ENCODE measurements around the gene TCFL5.

The TCFL5 gene

DNA sequence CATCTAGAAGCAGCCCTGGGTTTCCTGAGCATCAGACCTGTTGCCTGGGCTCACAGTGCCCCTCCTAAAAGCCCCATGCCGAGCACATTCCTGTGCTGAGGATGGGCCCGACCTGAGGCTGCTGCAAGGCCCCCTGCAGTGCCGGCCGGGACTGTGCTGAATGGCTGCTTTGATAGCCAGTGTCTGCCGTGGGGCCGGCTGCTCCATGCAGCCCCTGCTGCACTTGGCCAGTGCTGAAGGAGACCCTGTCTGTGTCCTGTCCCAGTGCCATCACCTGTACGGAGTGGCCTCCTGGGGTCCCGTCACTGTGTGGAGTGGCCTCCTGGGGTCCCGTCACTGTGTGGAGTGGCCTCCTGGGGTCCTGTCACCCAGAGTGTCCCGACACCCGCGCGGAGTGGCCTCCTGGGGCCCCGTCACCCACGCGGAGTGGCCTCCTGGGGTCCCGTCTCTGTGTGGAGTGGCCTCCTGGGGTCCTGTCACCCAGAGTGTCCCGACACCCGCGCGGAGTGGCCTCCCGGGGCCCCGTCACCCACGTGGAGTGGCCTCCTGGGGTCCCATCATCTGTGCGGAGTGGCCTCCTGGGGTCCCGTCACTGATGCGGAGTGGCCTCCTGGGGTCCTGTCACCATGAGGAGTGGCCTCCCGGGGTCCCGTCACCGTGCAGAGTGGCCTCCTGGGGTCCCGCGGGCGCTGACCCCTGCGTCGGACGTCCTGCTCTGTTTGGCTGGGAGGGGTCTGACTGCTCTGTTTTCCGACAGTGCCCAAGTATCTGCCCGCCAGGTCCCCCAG, 37.7 kb downstream of the TCFL5 start:
- DNase-seq (ENCODE audit: low read depth, low spot score): no peak

DNA sequence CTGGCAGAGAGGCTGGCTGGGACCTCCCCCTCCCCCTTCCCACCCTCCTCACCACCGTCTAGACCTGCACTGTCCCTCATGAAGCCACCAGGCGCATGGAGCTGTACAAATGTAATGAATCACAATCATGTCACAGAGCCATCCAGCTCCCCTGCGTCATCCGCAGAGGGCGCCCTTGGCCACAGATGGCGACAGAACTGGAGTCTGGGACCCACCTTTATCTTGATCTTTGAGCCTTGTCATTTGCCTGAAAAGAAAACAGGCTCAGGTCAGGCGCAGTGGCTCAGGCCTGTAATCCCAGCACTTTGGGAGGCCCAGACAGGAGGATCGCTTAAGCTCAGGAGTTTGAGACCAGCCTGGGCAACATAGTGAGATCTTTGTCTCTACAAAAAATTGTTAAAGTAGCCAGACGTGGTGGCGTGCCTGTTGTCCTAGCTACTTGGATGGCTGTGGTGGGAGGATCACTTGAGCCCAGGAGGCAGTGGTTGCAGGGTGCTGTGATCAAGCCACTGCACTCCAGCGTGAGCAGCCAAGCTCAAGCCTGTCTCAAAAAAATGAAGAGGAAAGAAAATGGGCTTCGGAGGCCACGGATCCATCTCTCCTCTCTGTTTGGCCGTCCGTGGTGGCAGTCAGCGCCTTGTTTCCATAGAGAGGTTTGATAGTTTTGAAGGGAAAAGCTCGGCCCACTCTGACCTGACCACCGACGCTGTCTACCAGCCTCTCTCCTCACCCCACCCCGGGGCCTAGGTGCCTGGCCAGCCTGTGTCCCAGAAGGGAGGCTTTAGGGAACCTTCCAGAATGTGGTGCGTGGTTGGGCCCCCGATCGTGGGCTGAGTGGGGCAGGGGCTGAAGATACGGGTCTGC, 38.6 kb downstream of the TCFL5 start:
- DNase-seq (ENCODE audit: low read depth, low spot score): no peak

GRCh38 chr20:62822239-62822787, 39.3 kb downstream of the TCFL5 start:
- no peak for DNase-seq (ENCODE audit: low read depth, low spot score)

DNA sequence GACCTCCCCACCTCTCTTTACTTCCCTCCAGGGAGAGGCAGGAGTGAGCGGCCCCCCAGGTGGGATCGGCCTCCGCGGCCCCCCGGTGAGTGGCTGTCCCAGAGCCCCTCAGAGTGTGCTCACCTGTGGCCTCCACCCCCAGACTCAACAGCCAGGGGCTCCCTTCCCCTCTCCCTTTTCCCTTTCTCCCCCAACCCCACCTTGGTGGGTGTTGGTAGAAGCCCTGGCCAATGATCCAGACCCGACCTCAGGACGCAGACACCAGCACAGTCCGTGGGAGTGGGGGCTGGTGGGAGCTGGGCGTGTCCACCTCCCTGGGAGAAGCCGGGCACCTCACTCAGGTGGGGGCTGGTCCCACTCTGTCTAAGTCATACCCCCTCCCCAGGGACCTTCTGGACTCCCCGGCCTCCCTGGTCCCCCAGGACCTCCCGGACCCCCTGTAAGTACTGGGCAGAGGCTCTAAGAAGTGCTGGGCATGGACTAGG, 39.9 kb downstream of the TCFL5 start:
- DNase-seq (ENCODE audit: low read depth, low spot score): no peak

DNA sequence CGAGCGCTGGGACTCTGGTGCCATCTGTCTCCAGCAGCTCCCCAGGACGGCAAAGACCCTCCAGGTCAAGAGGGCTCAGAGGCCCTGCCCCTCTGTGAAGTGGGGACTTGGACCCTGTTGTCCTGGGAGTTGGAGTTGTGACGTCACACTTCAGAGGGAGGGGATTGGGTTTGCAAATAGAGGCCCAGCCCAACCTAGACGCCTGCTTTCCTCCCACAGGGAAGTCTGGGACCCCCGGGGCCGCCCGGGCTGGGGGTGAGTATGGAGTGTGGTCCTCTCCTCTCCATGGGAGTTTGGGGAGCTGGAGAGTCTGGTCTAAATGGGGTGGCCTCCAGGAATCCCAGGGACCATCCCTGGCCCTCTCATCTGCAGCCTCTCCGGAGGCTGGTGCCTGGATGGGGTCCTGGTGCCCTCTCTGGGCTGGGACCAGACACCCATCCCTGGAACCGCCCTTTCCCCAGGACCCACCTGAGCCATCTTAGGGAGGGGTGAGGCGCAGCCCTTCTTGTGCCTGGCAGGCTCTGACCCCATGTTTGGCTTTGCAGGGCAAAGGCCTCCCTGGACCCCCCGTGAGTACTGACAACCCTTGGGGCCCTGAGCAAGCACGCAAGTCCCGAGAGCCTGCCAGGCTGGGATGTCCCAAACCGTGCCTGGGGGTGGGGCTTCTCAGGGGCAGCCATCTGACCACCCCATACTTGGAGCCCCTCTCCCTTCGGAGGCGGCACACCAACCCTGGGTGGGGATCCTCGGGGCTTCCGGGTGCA, 40.5 kb downstream of the TCFL5 start:
- no peak for DNase-seq (ENCODE audit: low read depth, low spot score)

GRCh38 chr20:62820208-62820961, 41.2 kb downstream of the TCFL5 start:
- DNase-seq (ENCODE audit: low read depth, low spot score): no peak

- DNase-seq (ENCODE audit: low read depth, low spot score): no peak
These were observed 42.0 kb downstream of the TCFL5 start for GRCh38 chr20:62819494-62820174.

DNA sequence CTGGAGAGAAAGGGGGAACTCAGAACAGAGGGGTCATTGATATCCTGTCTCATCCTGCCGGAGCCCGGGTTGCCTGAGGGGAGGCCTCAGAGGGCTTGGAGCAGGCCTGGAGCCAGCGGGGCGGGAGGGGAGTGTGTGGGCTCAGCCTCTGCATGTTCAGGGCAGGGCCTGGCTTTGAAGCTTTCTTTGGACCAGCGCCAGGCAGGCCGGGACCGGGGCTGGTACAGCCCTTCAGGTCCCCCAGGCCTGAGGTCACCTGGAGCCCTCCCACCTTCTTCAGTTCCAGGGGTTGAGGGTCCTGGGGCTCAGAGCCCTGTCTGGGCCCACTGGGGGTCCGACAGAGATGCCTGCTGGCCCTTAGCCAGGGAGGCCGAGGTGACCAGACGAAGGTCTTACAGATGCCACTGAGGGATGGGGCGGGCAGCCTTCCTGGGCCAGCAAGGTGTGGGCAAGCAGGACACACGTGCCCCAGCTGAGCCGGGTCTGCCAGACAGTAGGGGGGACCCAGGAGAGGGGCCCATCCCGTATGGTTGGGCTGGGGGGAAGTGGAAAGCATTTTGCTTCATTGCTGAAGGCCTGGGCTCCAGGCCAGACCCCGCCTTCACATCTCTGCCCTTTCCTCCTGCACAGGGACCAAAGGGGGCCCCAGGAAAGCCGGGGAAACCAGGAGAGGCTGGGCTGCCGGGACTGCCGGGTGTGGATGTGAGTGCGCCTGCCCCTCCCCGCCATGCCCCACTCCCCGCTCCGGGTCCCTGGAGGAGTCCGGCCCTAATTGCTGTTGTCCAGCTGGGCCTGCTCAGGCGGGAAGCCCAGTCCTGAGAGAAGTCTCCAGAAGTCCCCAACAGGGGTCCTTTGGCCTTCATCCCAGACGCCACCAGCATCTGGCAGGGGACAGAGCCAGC, 42.8 kb downstream of the TCFL5 start:
- no peak for DNase-seq (ENCODE audit: low read depth, low spot score)

DNA sequence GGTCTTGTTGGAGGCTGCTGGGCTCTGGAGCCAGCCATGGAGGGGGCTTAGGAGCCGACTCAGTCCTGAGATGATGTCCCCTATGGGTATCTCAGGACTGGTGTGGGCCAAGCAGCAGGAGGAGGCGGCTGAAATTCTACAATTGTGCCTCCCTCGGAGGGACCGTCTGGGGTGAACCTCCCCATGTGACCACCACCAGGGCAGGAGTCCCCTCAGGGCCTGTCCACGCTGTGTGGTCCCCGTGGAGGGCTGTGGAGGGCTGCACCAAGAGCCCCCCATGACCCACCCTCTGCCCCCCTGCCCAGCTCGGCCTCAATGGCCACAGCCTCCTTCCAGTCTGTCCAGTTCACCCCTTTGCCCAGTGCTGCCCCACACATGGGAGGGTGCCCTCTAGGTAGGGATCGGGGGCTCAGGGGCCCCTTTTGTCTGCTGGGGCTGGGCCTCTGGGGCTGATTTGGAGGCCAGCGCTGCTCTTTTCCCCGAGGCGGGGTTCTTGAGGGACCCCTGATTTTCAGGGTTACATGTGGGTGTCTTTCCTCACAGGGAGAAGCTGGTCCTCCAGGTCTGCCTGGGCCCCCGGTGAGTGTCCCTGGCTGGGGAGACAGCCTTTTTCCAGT, 43.5 kb downstream of the TCFL5 start:
- no peak for DNase-seq (ENCODE audit: low read depth, low spot score)

DNA sequence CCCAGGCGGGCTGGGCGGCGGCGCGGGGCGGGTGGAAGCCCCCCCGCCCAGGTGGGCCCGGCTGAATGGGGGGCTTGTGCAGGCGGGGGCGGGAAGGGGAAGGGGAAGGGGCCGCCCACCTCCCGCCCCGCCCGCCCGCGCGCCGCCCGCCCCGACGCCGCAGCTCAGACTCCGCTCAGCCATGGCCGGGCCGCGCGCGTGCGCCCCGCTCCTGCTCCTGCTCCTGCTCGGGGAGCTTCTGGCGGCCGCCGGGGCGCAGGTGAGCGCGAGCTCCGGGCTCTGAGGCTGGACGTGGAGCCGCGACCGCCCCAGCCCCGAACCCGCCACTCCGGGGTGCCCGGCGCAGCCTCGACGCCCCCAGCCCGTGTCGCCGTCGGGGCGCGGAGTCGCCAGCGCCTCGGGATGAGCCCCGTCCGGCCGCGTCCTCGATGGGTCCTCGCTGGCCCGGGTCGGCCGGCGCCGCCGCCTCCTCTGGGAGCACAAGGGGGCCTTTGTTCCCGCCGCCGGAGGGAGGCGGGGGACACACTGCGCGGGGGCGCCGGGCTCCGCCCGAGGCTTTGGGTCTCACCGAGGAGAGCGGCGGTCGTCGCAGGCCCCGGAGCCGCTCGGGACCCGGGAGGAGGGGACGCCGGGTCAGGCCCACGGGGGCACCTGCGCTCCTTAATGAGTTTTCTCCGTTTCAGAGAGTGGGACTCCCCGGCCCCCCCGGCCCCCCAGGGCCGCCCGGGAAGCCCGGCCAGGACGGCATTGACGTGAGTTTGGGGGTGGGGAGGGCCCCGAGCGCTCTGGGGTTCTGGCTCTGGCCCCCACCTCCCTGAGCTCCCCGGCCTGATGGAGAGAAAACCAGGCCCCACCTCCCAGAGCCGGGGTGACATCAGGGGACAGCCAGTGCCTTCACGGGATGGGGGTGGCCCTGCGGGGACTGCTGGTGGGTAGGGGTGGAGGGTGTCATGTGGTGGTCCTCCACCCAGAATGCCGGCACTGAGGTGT, 44.4 kb downstream of the TCFL5 start, which contains the start of gene COL9A3:
Gene COL9A3 (plus strand): TSS at position 167 of the 990 bp plus-strand sequence. CDS start 15 bp downstream, at position 182.
- DNase-seq (ENCODE audit: low read depth, low spot score): no peak

DNA sequence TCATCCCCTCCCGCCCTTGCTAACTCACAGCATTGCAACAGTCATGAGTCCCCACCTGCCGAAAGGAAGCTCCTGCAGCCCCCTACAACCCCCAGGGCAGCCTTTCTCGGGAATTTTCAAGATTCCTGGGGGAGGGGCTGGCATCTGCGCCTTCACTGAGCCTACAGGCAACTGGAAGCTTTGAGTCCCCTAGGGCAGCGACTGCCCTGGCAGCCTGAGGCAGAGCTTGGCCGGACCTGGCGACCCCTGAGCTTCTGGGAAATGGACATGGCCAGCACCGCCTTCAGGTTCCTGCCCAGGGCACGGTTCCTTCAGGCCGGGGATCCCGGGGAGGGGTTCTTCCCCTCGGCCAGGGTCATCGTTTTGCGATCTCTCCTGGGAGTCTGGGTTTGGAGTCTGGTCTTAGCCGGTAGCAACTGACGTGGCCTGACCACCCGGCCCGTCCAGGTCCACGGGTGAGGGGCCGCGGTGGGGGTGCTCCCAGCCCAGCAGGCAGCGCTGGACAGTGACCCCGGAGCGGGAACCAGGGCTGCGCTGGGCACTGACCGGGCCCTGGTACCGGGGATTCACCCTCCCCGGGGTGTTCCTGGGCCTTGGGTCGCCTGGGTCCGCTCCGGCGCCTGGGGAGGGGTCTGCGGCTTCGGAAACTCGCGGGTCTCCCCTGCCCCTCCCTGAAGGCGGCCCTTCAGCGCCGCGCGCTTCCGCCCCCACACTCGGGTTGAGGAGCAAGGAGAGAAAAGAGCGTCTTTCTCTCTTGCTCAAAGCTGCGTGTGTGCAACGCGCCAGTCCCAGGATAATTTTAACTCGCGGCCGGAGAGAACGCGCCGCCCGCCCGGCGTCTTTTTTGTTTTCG, 45.4 kb downstream of the TCFL5 start:
- no peak for DNase-seq (ENCODE audit: low read depth, low spot score)

GRCh38 chr20:62815066-62815991, 46.3 kb downstream of the TCFL5 start:
- no peak for DNase-seq (ENCODE audit: low read depth, low spot score)

- DNase-seq (ENCODE audit: low read depth, low spot score): no peak
These were observed 46.9 kb downstream of the TCFL5 start for GRCh38 chr20:62814709-62815065.

- no peak for DNase-seq (ENCODE audit: low read depth, low spot score)
These were observed 47.4 kb downstream of the TCFL5 start for GRCh38 chr20:62814060-62814708.

GRCh38 chr20:62813588-62813987, 48.0 kb downstream of the TCFL5 start:
- DNase-seq (ENCODE audit: low read depth, low spot score): no peak
